Stimulated activated CD4-positive, alpha-beta T cell treated with anti-CD3 and anti-CD28 coated beads, Interleukin-15, amount 100 ng/mL, for 24 hours (primary cell): Measurements from ENCODE around the gene WRAP73.

Experiments used
- DNase-seq: peaks from one replicate; pipeline ENCODE4 v3.0.0-alpha.2; 2020

Gene WRAP73

DNA sequence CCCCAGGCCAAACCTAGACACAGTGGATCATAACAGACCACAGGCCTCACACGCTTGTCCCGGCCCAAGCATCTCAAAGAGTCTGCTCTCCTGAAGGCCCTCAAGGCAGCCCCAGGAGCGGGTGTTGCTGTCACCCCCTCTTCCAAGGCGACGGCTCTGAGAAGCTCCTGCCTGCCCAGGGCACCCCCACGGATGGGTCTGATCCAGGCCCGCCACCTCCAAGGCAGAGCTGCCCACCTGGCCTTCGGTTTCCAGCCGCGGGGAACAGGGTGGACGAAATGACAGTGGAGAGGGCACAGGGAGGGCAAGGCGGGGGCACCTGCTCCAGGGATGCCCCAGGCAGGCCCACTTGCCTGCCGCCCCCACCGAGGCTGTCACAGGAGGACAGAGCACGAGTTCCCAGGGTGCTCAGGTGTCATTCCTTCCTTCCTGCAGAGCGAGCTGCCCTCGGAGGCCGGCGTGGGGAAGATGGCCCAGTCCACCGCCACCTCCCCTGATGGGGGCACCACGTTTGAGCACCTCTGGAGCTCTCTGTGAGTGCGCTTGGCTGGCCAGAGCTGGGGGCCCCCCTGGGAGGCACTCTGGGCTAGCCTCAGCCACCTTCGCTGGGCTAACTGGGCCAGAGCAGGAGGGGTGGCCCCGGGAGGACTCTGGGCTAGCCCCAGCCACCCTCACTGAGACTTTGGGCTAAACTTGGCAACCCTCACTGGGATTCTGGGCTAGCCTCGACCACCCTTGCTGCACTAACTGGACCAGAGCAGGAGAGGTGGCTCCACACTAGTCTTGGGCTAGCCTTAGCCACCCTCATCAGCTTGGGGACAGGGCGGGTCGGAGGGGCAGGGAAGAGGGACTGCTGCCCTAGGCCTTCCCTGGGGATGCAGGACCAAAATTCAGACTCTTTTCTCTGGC, 32.2 kb upstream of the WRAP73 start:
- no peak for DNase-seq

DNA sequence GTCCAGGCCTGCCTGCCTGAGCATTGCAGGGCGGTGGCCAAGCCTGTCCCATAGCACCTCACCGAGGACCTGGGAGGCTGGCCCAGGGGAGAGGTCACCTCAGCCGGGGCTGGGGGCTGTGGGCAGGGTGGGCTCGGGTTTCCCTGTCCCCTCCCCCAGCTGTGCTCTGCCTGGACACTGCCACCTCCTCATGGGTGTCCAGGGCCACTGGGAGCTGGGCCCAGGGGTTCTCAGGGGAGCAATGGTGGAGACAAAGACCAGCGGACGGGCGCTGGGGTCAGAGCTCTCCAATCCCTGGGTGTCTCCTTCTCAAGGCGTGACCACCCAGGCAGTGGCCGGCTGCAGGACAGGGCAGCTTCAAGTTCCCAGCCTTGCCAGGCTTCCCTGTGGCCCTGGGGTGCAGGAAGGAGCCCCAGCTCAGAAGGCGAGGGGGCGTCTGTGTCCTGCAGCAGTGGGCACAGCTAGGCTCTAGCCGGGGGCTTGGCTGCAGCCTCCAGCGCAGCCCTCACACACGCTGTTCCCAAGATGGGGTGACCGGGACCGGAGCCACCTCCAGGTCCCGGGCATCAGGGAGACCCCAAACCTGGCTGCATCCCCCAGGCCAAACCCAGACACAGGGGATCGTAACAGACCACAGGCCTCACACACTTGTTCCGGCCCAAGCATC, 31.5 kb upstream of the WRAP73 start:
- DNase-seq, result no peak

DNA sequence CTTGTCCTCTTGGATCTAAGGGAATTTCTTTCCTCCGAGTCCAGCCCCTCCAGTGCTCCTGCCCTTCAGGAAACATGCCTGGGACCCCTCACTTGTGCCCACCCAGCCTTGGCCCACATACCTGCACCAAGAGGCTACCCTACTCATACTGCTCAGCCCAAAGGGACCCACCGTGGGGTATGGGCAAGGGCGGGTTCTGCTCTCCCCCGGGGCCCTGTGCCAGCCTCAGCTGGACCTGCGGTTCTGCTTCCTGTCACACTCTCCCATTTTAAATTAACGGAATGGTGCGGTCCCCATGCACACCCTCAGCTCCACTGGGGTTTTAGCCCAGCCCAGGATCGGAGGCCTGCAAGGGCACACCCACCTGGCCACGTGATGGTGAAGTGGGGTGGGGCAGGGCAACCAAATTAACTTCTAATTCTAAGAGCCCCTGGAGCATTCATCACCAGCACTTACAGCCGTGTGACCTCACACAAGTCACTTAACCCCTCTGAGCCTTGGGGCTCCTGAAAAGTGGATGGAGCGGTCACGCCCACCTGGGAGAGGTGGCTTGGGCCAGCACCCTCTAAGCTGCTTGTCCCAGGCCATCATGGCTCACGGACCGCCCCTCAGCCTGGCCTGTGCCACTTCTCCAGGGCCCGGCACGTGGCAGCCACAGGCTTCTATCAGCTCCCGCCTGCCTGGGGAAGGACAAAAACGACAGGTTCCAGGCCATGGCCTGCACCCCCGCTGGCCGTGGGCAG, 30.8 kb upstream of the WRAP73 start:
- DNase-seq, result no peak

DNA sequence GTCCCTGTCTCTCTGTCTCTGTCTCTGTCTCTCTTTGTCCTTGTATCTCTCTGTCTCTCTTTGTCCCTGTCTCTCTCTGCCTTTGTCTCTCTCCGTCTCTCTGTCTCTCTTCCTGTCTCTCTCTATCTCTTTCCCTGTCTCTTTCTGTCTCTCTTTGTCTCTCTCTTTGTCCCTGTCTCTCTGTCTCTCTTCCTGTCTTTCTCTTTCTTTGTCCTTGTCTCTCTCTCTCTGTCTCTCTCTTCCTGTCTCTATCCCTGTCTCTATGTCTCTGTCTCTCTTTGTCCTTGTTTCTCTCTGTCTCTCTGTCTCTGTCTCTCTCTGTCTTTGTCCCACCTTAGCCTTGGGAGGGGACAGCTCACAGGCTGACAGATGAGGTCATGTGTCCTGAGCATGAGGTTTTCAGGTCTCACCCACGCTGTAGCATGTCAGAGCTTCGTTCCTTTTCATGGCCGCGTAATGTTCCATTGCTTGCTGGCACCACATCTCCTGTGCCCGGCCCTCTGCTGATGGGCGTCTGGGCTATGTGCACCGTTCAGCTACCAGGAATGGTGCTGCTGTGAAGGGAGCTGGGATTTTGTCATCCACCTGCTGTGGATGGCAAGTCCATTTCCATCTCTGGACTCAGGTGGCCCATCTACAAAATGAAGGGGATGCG, 30.0 kb upstream of the WRAP73 start:
- DNase-seq, result no peak

DNA sequence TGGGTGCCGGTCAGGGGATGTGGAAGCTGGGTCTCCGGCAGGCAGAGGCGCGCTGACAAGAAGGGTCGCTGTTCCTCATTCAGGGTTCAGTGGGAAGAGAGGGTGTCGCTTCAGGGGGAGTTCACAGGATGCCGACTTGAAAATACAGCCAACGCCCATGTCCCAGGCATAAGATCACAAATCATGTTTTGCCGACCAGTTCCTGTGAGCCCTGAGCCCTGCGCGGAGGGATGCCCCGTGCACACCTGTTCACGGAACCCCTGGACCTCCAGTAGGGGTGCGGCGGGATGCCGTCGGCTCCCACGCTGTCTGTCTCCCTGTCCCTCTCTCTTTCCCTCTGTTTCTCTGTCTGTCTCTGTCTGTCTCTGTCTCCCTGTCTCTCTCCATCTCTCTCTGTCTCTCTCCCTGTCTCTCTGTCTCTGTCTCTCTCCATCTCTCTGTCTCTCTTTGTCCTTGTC, 29.2 kb upstream of the WRAP73 start:
- no peak for DNase-seq

DNA sequence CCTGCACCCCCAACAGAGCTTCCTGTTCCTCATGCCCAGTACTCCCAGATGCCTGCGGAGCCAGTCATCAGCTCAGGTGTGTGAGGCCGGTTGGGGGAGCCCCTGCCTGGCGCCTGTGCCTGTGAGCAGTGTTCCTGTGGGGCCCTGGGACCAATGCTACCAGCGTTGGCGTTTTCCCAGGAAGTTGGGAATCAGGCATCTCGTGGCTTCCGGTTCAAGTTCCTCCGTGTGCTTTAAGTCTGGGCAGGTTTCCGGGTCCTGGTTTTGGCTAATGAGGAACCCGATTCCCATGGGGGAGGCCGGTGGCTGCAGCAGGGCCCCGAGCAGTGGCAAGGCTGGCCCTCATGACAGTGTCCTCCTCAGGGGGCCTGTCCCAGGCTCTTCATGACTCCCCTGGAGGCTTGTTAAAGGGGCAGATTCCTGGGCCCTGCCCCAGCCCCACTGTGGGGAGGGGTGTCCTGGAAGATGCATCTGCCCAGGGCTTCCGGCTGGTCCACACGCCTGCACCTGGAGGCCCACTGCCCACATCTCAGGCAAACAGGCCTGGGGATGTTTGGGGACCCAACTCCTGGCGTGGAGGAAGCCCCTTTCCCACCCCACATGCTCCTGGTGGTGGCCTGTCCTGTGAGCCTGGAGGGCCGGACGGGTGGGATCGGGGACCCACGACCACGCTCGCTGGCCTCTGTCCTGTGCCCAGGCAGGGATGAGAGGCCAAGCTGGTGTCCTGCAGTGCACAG, 28.6 kb upstream of the WRAP73 start:
- DNase-seq, result no peak

DNA sequence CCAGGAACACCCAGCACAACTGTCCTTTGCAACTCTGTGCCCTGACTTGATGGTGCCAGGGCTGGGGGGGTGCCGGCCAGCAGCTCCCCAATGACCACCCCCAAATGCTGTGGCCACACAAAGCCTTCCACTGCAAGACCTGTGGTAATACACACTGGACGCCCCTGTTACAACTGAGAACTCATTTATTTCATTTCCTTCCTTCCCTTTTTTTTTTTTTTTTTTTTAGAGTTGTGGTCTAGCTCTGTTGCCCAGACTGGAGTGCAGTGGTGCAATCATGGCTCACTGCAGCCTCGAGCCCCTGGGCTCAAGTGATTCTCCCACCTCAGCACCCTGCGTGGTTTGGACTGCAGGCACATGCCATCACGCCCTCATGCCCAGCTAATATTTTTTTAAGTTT, 27.6 kb upstream of the WRAP73 start:
- no peak for DNase-seq

DNA sequence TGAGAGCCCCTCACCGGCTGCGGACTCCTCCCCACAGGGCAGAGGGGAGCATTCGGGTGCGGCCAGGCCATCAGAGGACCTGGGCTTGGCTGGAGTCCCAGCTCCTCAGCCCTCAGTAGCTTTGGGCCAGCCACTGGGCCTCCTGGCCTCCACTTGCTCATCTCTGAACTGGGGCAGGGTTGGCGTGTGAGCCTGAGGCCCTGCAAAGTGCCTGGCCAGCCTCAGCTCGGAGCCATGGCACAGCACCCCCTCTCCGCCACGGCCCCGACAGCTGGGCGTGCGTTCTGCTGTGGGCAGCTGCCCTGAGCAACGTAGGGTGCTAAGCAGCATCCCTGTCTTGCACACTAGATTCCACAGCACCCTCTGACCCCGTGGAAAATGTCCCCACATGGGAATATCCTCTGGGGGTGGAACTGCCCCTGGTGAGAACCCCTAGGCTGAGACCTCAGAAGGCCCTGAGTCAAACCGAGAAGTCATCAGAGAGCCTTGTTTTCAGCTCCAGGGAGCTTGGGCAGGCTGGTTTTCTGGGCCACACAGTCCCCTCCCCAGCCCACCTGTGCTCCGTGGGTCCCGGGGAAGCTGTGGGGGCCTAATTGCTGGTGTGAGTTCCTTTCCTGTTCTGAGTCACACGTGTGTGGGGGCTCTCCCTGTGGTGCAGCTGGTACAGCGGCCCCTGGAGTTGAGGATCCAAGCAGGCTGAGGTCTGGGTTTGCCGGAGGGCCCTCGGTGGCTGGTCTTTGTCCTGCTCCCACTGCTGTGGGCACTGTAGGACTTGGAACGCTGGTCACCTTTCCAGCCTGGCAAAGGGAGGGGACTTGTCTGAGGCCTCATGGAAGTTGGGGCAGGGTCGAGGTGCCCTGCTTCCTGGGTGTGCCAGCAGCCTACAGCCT, 26.9 kb upstream of the WRAP73 start:
- DNase-seq, result peak; percentile 16

DNA sequence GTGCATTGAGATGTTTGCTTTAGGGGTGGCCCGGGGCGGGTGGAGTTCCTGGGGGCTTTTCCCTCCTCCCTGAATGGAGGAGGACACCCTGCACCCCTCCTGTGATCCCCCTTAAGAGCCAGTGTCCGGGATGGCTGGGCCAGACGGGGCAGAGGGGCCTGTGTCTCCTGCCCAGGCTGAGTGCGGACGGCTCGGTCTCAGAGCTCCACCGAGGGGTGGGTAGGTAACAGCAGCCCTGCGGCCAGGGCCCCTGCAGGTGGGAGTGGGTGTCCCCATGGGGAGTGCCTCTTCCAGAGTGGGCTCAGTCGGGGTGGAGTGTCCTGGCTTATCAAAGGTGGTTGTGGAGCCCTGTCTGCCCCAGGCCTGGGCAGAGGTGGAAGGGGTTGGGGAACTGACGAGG, 25.5 kb upstream of the WRAP73 start:
- DNase-seq, result no peak

DNA sequence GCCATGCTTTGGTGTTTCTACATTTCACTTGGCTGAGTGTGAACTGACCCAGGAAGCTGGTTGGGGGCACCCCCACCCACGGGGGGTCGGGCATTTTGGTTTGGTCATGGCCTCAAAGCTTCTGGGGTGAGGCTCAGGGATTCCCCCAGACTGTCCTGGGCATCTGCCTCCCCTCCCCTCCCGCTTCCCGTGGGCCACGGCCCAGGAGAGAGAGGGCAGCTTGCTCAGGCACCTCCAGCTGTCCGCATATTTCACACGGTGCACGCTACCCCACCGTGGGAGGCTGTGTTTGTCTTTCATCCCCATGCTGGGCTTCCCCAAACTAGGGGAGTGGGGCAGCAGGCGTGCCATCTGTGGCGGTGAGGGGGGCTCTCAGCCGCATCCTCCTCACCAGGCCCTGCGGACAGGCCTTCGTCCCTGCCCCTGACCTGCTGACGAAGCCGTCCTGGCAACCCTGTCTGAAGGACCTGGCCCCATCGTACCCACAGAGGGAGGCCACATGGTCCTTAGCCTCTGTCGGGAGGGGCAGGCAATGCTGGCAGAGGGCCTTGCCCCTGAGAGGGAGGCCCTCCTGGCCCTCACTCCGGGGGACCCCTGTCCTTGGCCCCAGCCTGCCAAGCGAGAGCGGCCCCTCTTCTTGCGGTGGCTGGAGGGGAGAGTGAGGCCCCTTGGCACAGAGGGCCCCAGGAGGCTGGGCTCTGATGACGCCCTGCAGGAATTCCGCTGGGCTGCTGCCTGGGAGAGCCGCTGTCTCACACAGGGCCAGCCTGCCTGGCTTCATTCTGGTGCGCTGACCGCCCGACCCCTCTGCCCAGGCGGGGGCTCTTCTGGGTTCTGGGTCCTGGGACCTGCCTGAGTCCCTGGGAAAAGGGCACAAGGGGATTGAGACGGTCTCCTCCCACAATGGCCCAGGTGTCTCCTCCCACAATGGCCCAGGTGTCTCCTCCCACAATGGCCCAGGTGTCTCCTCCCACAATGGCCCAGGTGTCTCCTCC, 24.5 kb upstream of the WRAP73 start:
- DNase-seq, result no peak

DNA sequence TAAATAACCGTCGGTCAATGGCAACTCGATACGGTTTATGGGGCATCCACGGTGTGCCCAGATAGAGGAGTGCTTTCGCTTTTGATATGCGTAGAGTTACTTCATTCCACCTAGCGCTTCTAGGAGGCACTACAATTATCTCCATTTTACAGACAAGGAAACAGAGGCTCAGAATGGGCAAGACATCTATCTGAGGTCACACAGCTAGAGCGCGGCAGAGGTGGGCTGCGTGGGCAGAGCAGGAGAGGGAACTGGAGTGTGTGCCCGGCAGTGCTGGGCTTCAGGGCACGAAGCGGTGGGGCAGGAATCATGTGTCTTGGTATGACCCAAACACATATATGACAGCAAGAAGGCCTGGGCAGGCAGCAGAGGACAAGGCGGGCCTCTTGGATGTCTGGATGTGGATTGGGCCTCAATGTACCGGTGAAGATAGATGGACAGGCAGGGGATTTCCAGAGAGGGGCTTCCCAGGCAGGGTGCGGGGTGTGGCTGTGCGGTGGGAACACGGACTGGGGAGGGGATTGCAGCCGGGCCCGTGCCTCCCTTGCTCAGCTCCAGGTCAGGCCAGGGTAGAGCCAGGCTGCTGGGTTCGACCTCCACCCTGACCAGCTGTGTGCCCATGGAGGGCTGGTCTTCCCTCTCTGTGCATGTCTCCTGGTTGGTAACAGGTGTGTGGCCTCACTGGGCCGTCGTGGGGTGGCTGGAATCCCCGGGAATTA, 23.6 kb upstream of the WRAP73 start:
- DNase-seq, result no peak

DNA sequence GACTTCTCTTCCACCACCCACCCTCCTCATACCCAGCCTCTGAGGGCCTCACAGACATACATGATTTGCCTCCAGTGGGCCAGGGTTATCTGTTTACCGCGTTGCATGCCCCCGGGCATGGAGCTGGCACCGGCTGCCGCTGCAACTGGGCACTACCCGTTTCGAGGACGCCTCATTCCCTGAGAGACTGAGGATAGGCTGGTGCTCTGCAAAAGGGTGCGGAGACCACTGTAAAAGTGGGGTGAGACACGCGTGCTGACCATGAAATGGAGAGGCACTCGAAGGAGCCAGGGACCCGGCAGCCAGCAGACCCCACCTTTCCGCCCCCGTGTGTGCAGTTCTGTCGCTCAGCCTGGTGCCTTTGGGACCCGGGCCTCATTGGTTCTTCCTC, 23.1 kb upstream of the WRAP73 start:
- no peak for DNase-seq

DNA sequence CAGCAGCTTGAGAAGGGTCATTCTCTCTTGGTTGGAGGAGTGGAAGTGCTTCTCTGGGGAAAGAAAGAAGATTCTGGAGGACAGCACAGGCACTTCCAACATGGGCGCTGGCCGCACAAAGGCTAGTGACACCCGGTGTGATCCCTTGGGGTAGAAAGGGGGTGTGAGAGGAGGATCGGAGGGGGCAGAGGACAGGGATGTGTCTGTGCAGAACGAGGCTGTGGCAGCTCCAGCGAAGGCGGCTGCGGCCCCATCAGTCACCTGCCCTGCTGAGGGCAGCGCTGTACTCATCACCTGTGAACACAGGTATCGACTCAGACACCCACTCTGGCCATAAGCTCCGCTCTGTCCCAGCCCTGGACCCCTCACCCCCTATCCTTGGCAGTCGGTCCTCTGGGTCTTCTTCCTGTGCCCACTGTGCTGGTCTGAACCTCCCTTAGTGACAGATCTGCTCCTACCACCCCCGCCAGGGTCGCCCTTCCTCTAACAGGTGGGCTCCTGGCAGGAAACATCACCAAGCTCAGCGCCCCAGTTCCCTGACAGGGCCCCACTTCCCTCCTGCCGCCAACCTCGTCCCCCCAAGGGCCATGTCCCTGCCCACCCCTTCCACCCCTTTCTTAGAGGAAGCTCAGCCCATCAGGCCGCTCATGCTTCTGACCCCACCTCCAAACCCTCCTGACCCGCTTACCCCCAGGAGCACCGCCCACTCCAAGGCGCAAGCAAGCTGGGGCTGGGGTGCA, 22.5 kb upstream of the WRAP73 start:
- DNase-seq, result no peak

DNA sequence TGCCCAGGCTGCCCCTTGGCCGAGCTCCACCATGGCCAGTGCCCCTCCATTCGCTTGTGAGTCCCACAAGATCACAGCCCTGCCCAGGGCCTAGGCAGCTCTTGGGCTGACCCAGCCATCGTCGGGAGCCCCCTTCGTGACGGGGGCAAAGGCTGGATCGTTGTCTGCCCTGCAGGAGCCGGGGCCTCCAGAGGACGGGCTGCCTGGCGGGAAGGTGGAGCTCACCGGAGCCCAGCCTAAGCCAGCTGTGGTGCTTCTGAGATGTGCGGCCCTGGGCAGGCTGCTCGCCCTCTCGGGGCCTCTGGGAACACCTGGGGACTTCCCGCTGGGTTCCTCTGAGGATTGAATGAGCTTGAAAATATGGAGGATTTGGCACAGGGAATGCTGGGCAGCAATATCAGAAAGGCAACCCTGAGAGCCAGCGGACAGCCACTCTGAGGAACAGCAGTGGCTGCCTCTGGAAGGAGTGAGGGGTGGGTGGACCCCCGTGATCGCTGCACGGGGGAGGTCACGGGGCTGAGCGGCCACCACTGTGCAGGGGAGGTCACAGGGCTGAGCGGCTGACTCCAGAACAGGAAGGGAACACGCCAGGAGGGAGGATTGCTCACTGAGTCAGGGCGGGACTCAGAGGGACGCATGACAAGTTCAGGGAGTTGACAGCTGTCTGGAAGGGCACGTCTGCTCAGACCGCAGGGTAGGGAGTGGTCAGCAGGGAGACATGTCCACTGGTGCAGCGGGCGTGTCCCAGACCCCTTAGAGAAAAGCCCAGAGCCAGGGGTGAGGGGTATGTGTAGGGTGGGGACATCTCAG, 21.7 kb upstream of the WRAP73 start:
- no peak for DNase-seq

DNA sequence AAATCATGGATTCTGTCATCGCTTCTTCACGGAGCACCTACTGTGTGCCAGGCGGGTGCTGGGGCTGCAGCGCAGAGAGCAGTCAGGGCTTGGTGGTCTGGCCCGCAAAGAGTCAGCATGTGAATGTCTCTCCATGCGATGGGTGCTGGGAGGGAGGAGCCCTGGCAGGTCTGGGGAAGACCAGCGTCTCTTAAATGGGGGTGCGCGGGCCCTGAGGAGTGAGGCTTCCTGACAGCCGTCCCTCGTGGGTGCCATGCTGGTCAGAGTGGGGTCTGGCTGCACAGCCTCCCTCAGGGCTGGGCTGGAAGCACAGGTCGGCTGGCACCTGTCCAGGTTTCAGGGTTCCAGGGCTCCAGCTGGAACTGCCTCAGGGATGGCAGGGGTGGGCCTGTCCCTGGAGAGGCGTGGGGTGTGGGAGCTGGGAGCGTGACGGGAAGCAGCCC, 20.9 kb upstream of the WRAP73 start:
- DNase-seq, result no peak

DNA sequence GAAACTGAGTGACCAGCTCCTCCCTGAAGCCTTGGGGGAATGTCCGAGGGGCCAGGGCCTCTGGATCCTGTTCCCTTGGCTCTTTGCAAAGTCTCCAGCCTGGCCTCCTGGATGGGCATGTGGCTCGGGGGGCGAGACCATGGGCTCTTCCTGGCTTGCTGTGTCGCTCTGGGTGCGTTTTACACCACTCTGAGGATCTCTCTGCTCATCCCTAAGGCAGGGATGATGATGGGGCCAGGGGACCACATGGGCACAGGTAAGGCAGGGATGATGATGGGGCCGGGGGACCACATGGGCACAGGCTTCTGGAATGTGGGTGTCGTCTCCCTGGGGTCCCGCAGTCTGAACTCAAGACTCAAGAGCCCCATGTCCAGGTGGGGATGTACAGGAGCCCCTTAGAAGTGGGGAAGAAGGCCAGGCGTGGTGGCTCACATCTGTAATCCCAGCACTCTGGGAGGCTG, 20.1 kb upstream of the WRAP73 start:
- DNase-seq, result no peak

DNA sequence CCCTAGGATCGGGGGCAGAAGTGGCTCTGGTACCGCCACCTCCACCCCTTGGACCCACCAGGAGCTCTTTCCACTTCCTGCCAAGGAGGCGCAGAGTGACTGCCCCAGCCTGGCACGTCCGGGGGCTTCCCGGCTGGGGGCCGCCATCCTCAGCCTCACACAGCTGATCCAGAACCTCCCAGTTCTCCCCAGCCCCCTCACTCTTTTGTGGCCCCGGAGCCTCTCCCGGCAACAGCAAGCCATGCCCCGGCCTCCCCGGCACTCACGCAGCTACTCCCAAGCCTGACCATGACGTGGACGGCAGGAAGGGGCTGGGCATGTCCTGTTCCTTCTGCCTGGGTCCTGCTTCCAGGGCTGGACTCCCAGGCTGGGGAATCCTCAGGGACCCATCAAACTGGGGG, 19.5 kb upstream of the WRAP73 start:
- DNase-seq, result no peak
